Astrocyte (in vitro differentiated cells and primary cell): ENCODE measurements around the gene SLC44A5. TPM values are rescaled to one million over a fixed set of nuclear protein-coding genes. Genes with fewer than 3 reads are reported as not detected.
"Not testable (repeated sequence)": the region's sequence is repeated elsewhere in the genome, so short reads cannot be mapped to it uniquely, and the experiment has no call there.

Source experiments
- DNase-seq: peaks from one replicate; pipeline ENCODE4 v3.0.0-alpha.2; 2010; ENCODE audit warnings: low read depth
- FAIRE-seq: peaks from 2 replicates; lab custom pipeline; 2011; peaks lifted over from hg19 to GRCh38; lab: Jason Lieb, UNC
- H2AFZ ChIP-seq: 2 replicates; pipeline ENCODE4 v1.6.0; 2012; ENCODE audit warnings: low read depth, low read length, inconsistent platforms
- H3K27ac ChIP-seq: 2 replicates; pipeline ENCODE4 v1.5.1; 2011; ENCODE audit warnings: low read depth, low read length, inconsistent platforms
- H3K27me3 ChIP-seq: 2 replicates; pipeline ENCODE4 v1.6.0; 2011; ENCODE audit warnings: low read length, inconsistent platforms; ENCODE audit not compliant: insufficient read depth
- H3K36me3 ChIP-seq: 2 replicates; pipeline ENCODE4 v1.5.1; 2011; ENCODE audit warnings: low read length, inconsistent platforms; ENCODE audit not compliant: insufficient read depth
- H3K4me1 ChIP-seq: 2 replicates; pipeline ENCODE4 v1.5.1; 2011; ENCODE audit warnings: low read length, inconsistent platforms; ENCODE audit not compliant: insufficient read depth
- H3K4me2 ChIP-seq: 2 replicates; pipeline ENCODE4 v1.6.0; 2012; ENCODE audit warnings: low read length, inconsistent platforms
- H3K4me3 ChIP-seq: 2 replicates; pipeline ENCODE4 v1.5.1; 2011; ENCODE audit warnings: low read depth, mild to moderate bottlenecking, low read length, inconsistent platforms; ENCODE audit not compliant: insufficient read depth
- H3K79me2 ChIP-seq: 2 replicates; pipeline ENCODE4 v1.6.0; 2012; ENCODE audit warnings: mild to moderate bottlenecking, low read length, inconsistent platforms; ENCODE audit not compliant: insufficient read depth
- H3K9ac ChIP-seq: 2 replicates; pipeline ENCODE4 v1.6.0; 2012; ENCODE audit warnings: mild to moderate bottlenecking, low read length, inconsistent platforms
- H3K9me3 ChIP-seq: 2 replicates; pipeline ENCODE4 v1.5.1; 2012; ENCODE audit warnings: low read depth, mild to moderate bottlenecking, low read length, inconsistent platforms; ENCODE audit not compliant: insufficient read depth
- H4K20me1 ChIP-seq: 2 replicates; pipeline ENCODE4 v1.6.0; 2012; ENCODE audit warnings: low read length, inconsistent platforms; ENCODE audit not compliant: insufficient read depth
- H3K27ac Mint-ChIP-seq: one replicate; pipeline ENCODE4 v1.8.0; 2021; ENCODE audit warnings: mild to moderate bottlenecking, mixed read lengths; ENCODE audit not compliant: unreplicated experiment
- H3K27me3 Mint-ChIP-seq: one replicate; pipeline ENCODE4 v1.8.0; 2021; ENCODE audit warnings: low read depth, mixed read lengths; ENCODE audit not compliant: unreplicated experiment
- H3K36me3 Mint-ChIP-seq: one replicate; pipeline ENCODE4 v1.8.0; 2021; ENCODE audit warnings: low read depth, mixed read lengths; ENCODE audit not compliant: unreplicated experiment
- H3K4me1 Mint-ChIP-seq: one replicate; pipeline ENCODE4 v1.8.0; 2021; ENCODE audit warnings: low read depth, mixed read lengths; ENCODE audit not compliant: unreplicated experiment
- H3K4me3 Mint-ChIP-seq: one replicate; pipeline ENCODE4 v1.8.0; 2021; ENCODE audit warnings: mild to moderate bottlenecking, moderate library complexity, mixed read lengths; ENCODE audit not compliant: unreplicated experiment
- H3K9me3 Mint-ChIP-seq: one replicate; pipeline ENCODE4 v1.8.0; 2021; ENCODE audit warnings: mild to moderate bottlenecking, mixed read lengths; ENCODE audit not compliant: unreplicated experiment
- EZH2 ChIP-seq: IDR thresholded peaks from 2 replicates; pipeline ENCODE4 v1.6.1; 2012; ENCODE audit warnings: mild to moderate bottlenecking, low read length, inconsistent platforms; ENCODE audit not compliant: insufficient read depth
- total RNA-seq: library from RNA; stranded (reverse); gene quantifications from 2 replicates; pipeline ENCODE4 v1.2.1, GENCODE V29; 2021
- TF ChIP-seq, protein P1 (sequence below): IDR thresholded peaks from 2 replicates; pipeline ENCODE4 v1.5.1; 2011; ENCODE audit warnings: low read depth, mild to moderate bottlenecking, inconsistent platforms, low read length, moderate library complexity; ENCODE audit not compliant: insufficient read depth

Gene SLC44A5
- total RNA-seq, 1 donor from 2014 or later = 2.2 TPM

DNA sequence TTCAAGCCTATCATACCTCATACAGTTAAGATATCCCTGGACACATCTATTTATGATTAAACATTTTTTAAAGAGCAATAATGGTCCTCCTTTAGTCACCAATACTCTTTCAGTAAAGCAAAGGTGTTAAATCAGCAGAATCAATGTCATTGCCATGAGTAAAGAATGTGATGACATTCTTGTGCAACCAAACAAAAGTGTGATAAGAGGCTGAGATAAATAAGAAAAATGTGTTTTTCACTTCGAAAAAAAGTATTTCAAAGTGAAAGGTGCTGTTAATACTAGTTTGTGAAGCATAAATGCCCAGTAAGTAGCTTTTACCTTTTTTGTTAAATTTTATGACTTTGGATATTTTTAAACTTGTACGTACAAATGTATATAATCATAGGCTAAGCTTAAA lies 8.4 kb downstream of the SLC44A5 start:
- Mint-ChIP-seq H3K4me1 (no peaks in the 10 kb centered on the region), H3K9me3 (no peaks in the 10 kb centered on the region), H3K36me3 (no peaks in the 10 kb centered on the region), H3K27ac (no peak overlapping the region), H3K27me3 (no peaks in the 10 kb centered on the region), H3K4me3 (no peak overlapping the region)
- no peak for DNase-seq
- Histone ChIP-seq H2AFZ (no peak overlapping the region), H3K4me3 (no peak overlapping the region), H3K9ac (no peak overlapping the region), H3K36me3 (no peaks in the 10 kb centered on the region), H3K4me1 (no peaks in the 10 kb centered on the region), H3K9me3 (no peaks in the 10 kb centered on the region), H3K4me2 (no peak overlapping the region), H3K27me3 (no peaks in the 10 kb centered on the region), H3K79me2 (no peaks in the 10 kb centered on the region), H4K20me1 (no peaks in the 10 kb centered on the region), H3K27ac (no peak overlapping the region)
- no peak for TF ChIP-seq EZH2
- TF ChIP-seq, protein P1, sequence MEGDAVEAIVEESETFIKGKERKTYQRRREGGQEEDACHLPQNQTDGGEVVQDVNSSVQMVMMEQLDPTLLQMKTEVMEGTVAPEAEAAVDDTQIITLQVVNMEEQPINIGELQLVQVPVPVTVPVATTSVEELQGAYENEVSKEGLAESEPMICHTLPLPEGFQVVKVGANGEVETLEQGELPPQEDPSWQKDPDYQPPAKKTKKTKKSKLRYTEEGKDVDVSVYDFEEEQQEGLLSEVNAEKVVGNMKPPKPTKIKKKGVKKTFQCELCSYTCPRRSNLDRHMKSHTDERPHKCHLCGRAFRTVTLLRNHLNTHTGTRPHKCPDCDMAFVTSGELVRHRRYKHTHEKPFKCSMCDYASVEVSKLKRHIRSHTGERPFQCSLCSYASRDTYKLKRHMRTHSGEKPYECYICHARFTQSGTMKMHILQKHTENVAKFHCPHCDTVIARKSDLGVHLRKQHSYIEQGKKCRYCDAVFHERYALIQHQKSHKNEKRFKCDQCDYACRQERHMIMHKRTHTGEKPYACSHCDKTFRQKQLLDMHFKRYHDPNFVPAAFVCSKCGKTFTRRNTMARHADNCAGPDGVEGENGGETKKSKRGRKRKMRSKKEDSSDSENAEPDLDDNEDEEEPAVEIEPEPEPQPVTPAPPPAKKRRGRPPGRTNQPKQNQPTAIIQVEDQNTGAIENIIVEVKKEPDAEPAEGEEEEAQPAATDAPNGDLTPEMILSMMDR = no peak
- no peak for FAIRE-seq

DNA sequence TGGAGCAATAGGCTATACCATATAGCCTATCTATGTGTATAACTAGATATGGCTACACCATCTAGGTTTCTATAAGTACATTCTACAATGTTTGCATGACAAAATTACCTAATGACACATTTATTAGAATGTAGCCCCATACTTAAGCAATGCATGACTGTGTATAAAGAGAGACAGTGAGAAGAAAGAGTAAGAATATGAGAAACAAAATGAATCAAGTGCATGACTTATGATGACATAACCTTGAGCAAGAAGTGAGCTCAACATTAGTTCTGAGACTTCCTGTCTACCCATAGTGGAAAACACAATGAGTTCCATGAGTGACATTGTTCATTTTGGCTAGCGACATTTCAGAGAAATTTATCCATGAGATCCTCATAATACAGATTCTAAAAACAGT lies 10.1 kb downstream of the SLC44A5 start:
- Mint-ChIP-seq H3K27ac (no peak overlapping the region), H3K4me3 (no peak overlapping the region), H3K36me3 (no peaks in the 10 kb centered on the region), H3K27me3 (peaks cover 2% of the 10 kb centered on the region), H3K4me1 (no peaks in the 10 kb centered on the region), H3K9me3 (no peaks in the 10 kb centered on the region)
- H3K79me2 ChIP-seq = no peaks in the 10 kb centered on the region
- H3K36me3 ChIP-seq = no peaks in the 10 kb centered on the region
- no peak overlapping the region for H3K4me3 ChIP-seq
- no peaks in the 10 kb centered on the region for H3K4me1 ChIP-seq
- no peak overlapping the region for H3K4me2 ChIP-seq
- DNase-seq = no peak
- TF ChIP-seq, protein P1 = no peak
- no peak for TF ChIP-seq EZH2
- no peaks in the 10 kb centered on the region for H3K9me3 ChIP-seq
- H3K27me3 ChIP-seq = no peaks in the 10 kb centered on the region
- no peak for FAIRE-seq
- H4K20me1 ChIP-seq = no peaks in the 10 kb centered on the region
- H3K9ac ChIP-seq = no peak overlapping the region
- no peak overlapping the region for H3K27ac ChIP-seq
- H2AFZ ChIP-seq = no peak overlapping the region

DNA sequence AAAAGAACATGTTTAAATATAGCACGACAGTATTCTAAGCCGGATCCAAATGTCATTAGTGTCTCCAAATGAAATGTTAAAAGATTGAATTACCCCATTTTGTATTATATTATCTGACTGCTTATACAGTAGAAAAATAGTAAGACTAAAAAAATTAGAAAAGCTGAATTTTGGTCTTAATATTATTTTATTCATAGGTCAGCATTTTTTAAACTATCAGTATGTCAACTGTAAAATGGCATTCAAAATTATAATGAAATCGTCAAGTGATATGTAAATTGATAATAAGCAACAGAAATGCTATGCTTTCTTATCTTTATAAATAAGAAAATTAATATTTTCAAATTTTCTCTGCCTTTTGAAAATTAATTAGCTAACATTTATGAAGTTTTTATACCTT lies 16.6 kb downstream of the SLC44A5 start:
- no peaks in the 10 kb centered on the region for H3K4me1 ChIP-seq
- no peaks in the 10 kb centered on the region for H3K79me2 ChIP-seq
- Mint-ChIP-seq H3K9me3 (peaks cover 4% of the 10 kb centered on the region), H3K27me3 (peaks cover 2% of the 10 kb centered on the region), H3K27ac (no peak overlapping the region), H3K4me1 (no peaks in the 10 kb centered on the region), H3K36me3 (no peaks in the 10 kb centered on the region), H3K4me3 (no peak overlapping the region)
- H3K27ac ChIP-seq = no peak overlapping the region
- H2AFZ ChIP-seq = no peak overlapping the region
- H3K9ac ChIP-seq = no peak overlapping the region
- DNase-seq (no peak), FAIRE-seq (no peak)
- H4K20me1 ChIP-seq = no peaks in the 10 kb centered on the region
- H3K4me2 ChIP-seq = no peak overlapping the region
- H3K27me3 ChIP-seq = no peaks in the 10 kb centered on the region
- no peaks in the 10 kb centered on the region for H3K9me3 ChIP-seq
- H3K36me3 ChIP-seq = no peaks in the 10 kb centered on the region
- TF ChIP-seq EZH2 = no peak
- TF ChIP-seq, protein P1 = no peak
- H3K4me3 ChIP-seq = no peak overlapping the region

DNA sequence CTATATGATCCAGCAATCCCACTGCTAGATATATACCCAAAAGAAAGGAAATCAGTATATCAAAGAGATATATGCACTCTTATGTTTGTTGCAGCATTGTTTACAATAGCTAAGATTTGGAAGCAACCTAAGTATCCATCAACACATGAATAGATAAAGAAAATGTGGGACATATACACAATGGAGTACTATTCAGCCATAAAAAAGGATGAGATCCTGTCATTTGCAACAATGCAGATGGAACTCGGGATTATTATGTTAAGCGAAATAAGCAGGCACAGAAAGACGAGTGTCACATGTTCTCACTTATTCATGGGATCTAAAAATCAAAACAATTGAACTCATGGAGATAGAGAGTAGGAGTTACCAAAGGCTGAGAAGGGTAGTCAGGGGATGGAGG lies 17.5 kb downstream of the SLC44A5 start:
- not testable (repeated sequence) for H3K4me2 ChIP-seq, H4K20me1 ChIP-seq, H3K4me1 ChIP-seq, H3K36me3 Mint-ChIP-seq, H2AFZ ChIP-seq, H3K27ac Mint-ChIP-seq, H3K27me3 Mint-ChIP-seq, H3K4me3 ChIP-seq, H3K27ac ChIP-seq, H3K27me3 ChIP-seq, H3K9ac ChIP-seq, H3K9me3 Mint-ChIP-seq, H3K4me1 Mint-ChIP-seq, H3K9me3 ChIP-seq, H3K36me3 ChIP-seq, H3K4me3 Mint-ChIP-seq, FAIRE-seq, H3K79me2 ChIP-seq, DNase-seq
